Effector memory CD8-positive, alpha-beta T cell (primary cell): Measurements from ENCODE around the gene ST8SIA6.
A peak's percentile ranks its signal among the peaks of the same experiment; 100 is the strongest.
"Not testable (repeated sequence)": the region's sequence is repeated elsewhere in the genome, so short reads cannot be mapped to it uniquely, and the experiment has no call there.

Source experiments
- ATAC-seq: fragments of 150-1000 bp; cut with Tn5 transposase; replicated peaks from 2 replicates; pipeline ENCODE4 v1.10.0; 2021; ENCODE audit warnings: mild to moderate bottlenecking, moderate library complexity
- DNase-seq, 3 experiments: peaks; one replicate each; pipeline ENCODE4 v3.0.0; 2021
- H3K27ac Mint-ChIP-seq, 2 donors: one replicate each; pipeline ENCODE4 v1.8.0; 2022; ENCODE audit warnings: mild to moderate bottlenecking in 2 of 2, mixed read lengths in 2 of 2, moderate library complexity in 2 of 2
- H3K27me3 Mint-ChIP-seq, 2 donors: one replicate each; pipeline ENCODE4 v1.8.0; 2022; ENCODE audit warnings: mixed read lengths in 2 of 2
- H3K36me3 Mint-ChIP-seq: one replicate; pipeline ENCODE4 v1.8.0; 2022; ENCODE audit warnings: mild to moderate bottlenecking, moderate library complexity, mixed read lengths; ENCODE audit not compliant: insufficient read depth
- H3K4me1 Mint-ChIP-seq, 2 donors: one replicate each; pipeline ENCODE4 v1.8.0; 2022; ENCODE audit warnings: low read depth in 2 of 2, mixed read lengths in 2 of 2
- H3K4me3 Mint-ChIP-seq, 2 donors: one replicate each; pipeline ENCODE4 v1.8.0; 2022; ENCODE audit warnings: mild to moderate bottlenecking in 2 of 2, mixed read lengths in 2 of 2, moderate library complexity in 2 of 2
- H3K9me3 Mint-ChIP-seq, 2 donors: one replicate each; pipeline ENCODE4 v1.8.0; 2022; ENCODE audit warnings: mixed read lengths in 2 of 2

The ST8SIA6 gene

DNA sequence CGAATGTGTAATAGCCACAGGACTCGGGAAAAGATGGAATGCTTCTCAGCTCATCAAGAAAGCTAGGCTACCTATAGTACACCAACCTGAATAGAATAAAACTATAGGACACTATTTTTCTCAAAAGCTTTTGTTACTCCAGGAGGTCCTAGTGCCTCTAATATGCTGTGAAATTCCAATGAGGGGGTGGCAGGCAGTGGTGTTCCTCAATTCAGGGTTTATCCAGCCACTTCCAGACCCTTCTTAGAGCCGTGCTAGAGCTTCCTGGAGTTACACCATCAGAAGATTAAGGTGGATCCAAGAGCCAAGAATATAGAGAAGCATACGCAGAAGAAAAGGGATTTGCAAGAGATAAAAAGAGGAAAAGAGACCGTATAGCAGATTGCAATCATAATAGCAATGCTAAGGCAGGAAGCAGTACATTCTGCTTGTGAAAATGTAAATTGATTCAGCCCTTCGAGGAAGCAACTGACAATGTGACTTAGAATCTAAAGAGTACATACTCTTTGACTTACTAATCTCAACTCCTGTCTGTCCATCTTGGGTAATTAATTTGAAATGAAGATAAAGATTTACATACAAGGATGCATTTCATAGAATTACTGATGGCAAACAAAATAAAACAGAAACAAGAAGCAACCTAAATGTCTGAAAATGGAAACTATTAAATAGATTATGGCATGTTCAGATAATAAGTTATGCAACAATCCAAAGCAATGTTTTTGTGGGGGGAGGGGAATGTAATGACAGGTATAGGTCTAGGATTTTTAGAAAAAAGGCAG is 2.1 kb downstream of the ST8SIA6 start:
- Mint-ChIP-seq H3K36me3 (peaks cover 18% of the 10 kb centered on the region), H3K27ac (peak overlapping the region; percentile 90 to 98), H3K4me3 (peak overlapping the region; percentile 38 to 91), H3K9me3 (peaks cover 0 to 3% of the 10 kb centered on the region in 2 donors), H3K4me1 (peaks cover 2 to 20% of the 10 kb centered on the region in 2 donors), H3K27me3 (peaks cover 0 to 14% of the 10 kb centered on the region in 2 donors)
- no peak for DNase-seq
- ATAC-seq, result no peak

DNA sequence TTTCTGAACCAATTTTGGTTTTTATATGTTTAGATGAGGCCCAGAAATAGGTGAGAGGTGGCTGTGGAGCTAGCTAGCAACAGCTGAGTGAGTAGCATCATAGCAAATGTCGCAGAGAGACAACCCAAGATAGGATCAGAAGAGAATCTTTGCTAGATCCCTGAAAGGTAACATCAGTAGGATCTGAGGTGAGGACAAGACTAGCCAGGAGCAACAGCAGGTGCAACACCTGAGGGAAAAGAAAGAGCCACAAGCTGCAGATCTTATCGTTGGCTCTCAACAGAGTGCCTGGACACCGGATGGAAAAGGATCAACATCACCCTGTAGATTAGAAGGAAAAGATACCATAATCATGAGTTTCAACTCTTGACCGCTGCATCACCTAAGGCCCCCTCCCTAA is 4.4 kb downstream of the ST8SIA6 start:
- ATAC-seq (no peak), DNase-seq (no peak)
- Mint-ChIP-seq H3K27me3 (peaks cover 0 to 23% of the 10 kb centered on the region in 2 donors), H3K36me3 (peaks cover 18% of the 10 kb centered on the region), H3K4me1 (peaks cover 2 to 28% of the 10 kb centered on the region in 2 donors), H3K4me3 (no peak overlapping the region), H3K27ac (no peak overlapping the region), H3K9me3 (peaks cover 0 to 3% of the 10 kb centered on the region in 2 donors)

DNA sequence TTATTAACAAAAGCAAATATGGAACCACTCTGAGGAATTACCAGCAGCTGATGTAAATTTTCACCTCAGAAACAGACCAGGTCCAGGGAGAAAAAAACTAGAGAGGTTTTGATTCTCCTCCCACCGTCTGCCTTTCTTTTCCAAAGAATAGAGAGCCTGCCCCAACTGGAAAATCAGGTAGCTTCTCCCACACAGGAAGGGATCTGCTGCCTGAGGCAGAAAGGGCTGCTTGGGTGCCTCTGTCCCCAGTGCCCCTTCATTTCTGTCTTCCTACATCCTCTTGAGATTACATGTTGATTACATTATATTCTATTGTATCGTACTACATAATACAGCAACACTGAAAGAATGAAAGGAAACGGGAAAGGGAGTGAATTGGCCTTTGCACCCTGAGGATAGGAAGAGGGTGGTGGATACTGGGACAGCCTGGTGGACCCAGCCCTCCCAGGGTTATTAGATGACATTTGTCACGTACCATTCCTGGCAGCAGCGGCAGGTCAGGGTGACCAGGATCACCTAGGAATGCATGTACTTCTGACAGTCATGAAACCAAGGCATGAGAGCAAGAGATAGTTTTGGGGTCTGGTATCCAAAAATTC is 8.9 kb downstream of the ST8SIA6 start:
- ATAC-seq (no peak), DNase-seq (no peak)
- H3K4me1 Mint-ChIP-seq, result peaks cover 8 to 24% of the 10 kb centered on the region in 2 donors
- H3K9me3 Mint-ChIP-seq, result peaks cover 0 to 3% of the 10 kb centered on the region in 2 donors
- peaks cover 11% of the 10 kb centered on the region for H3K36me3 Mint-ChIP-seq
- H3K27me3 Mint-ChIP-seq, result peaks cover 0 to 24% of the 10 kb centered on the region in 2 donors
- peak overlapping the region in 1 of 2 donors; percentile 69 for H3K4me3 Mint-ChIP-seq
- H3K27ac Mint-ChIP-seq, result peak overlapping the region; percentile 13 to 92

DNA sequence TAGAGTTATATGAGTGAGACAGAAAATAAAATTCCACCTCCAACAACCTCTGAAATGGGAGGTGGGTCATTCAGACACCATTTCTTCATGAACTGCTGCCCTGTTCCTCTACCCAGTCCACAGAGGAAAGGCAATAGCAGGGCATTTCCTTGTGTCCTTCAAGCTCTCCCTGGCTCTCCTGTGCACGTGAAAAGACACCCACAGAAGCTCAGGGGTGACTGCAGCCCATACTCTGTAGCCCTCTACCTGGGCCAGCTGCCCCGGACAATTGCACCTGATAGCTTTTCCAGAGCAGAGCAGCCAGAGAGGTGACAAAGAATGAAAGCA is 10.0 kb downstream of the ST8SIA6 start:
- ATAC-seq (peak; percentile 25), DNase-seq (no peak)
- Mint-ChIP-seq H3K4me3 (peak overlapping the region; percentile 65 to 69), H3K36me3 (peaks cover 8% of the 10 kb centered on the region), H3K9me3 (no peaks in the 10 kb centered on the region), H3K27me3 (peaks cover 0 to 23% of the 10 kb centered on the region in 2 donors), H3K4me1 (peaks cover 8 to 24% of the 10 kb centered on the region in 2 donors), H3K27ac (peak overlapping the region; percentile 73 to 92)

DNA sequence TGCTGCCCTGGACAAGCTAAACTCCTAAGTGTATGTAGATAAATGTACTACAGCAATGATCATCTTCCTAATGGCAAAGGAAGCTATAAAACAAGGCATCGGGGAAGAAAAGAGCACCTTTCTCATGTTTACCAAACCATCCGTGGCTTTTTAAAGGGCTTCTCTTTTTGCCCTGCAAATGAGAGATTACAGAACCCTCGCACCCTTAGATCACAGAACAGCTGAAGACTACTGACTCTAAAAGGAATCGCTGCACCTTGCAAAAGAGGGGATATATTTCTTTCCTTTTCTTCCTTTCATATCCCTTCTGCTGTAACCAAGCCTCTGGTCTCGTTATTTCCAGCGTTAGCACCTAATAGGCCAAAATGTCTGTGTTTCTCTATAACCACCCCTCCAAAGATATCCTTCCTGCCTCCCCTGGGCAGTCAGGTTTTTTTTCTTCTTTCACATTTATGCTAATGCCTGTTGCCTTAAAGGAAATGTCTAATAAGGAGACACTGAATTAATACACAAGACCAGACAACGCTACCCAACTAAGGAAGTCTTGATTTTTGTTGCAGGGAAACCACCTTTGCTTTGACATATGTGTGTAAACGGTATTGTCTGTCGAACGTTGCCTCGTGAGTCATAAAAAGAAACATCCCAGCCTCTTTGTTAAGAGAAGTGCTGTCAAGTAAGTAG is 10.5 kb downstream of the ST8SIA6 start:
- ATAC-seq, result peak; percentile 94
- Mint-ChIP-seq H3K4me1 (peaks cover 8 to 24% of the 10 kb centered on the region in 2 donors), H3K27ac (peak overlapping the region; percentile 73 to 92), H3K27me3 (peaks cover 0 to 26% of the 10 kb centered on the region in 2 donors), H3K4me3 (peak overlapping the region; percentile 65 to 69), H3K36me3 (peaks cover 8% of the 10 kb centered on the region), H3K9me3 (no peaks in the 10 kb centered on the region)
- DNase-seq, result peak in 2 of 3 experiments; percentile 18 to 27

DNA sequence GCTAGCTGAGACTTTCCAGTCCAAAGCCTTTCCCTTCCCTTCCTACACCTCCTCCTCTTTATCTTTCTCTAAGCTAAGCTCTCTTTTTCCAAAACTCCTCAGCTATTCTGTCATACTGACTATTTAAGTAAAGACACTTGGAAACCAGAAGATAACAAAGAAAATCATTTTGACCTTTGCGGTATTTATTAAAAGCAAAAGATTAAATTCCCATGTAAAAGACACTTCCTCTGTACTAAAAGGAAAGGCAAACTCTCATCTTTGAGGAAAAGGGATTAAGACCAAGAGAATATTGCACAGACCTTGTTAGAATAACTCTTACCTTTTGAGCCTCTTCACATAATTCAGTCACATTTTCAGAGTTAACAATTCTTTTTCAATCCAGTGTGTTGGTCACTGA is 15.8 kb downstream of the ST8SIA6 start:
- peaks cover 0 to 15% of the 10 kb centered on the region in 2 donors for H3K27me3 Mint-ChIP-seq
- H3K9me3 Mint-ChIP-seq, result peaks cover 0 to 4% of the 10 kb centered on the region in 2 donors
- no peaks in the 10 kb centered on the region for H3K36me3 Mint-ChIP-seq
- H3K27ac Mint-ChIP-seq, result peak overlapping the region in 1 of 2 donors; percentile 68
- ATAC-seq (no peak), DNase-seq (no peak)
- H3K4me1 Mint-ChIP-seq, result peaks cover 3 to 13% of the 10 kb centered on the region in 2 donors
- H3K4me3 Mint-ChIP-seq, result no peak overlapping the region

DNA sequence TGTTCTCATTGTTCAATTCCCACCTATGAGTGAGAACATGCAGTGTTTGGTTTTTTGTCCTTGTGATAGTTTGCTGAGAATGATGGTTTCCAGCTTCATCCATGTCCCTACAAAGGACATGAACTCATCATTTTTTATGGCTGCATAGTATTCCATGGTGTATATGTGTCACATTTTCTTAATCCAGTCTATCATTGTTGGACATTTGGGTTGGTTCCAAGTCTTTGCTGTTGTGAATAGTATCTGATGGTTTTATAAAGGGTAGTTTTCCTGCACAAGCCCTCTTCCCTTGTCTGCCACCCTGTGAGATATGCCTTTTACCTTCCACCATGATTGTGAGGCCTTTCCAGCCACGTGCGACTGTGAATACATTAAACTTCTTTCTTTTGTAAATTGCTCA is 17.8 kb downstream of the ST8SIA6 start:
- H3K36me3 Mint-ChIP-seq, DNase-seq, H3K27ac Mint-ChIP-seq, H3K4me3 Mint-ChIP-seq, ATAC-seq, H3K9me3 Mint-ChIP-seq: not testable (repeated sequence)
- peaks cover 3 to 11% of the 10 kb centered on the region in 2 donors for H3K4me1 Mint-ChIP-seq
- H3K27me3 Mint-ChIP-seq, result peaks cover 0 to 25% of the 10 kb centered on the region in 2 donors

DNA sequence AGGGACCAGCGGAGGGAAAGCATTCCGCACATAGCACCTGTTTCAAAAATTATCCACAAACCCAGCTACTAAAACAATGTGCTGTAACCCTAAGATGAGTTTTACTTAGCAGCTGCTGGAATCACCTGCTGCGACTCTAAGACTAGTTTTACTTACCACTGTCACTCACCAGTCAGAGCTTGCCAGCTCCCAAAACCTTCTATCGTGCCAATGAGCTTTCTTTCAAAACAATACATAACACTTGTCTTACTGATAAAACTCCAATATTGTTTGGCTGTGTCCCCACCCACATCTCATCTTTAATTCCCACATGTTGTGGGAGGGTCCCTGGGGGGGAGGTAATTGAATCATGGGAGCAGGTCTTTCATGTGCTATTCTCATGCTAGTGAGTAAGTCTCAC is 18.4 kb downstream of the ST8SIA6 start:
- Mint-ChIP-seq H3K4me3 (no peak overlapping the region), H3K4me1 (peaks cover 5 to 11% of the 10 kb centered on the region in 2 donors), H3K27me3 (peaks cover 0 to 28% of the 10 kb centered on the region in 2 donors), H3K36me3 (no peaks in the 10 kb centered on the region), H3K27ac (no peak overlapping the region), H3K9me3 (peaks cover 0 to 4% of the 10 kb centered on the region in 2 donors)
- DNase-seq (no peak), ATAC-seq (no peak)

DNA sequence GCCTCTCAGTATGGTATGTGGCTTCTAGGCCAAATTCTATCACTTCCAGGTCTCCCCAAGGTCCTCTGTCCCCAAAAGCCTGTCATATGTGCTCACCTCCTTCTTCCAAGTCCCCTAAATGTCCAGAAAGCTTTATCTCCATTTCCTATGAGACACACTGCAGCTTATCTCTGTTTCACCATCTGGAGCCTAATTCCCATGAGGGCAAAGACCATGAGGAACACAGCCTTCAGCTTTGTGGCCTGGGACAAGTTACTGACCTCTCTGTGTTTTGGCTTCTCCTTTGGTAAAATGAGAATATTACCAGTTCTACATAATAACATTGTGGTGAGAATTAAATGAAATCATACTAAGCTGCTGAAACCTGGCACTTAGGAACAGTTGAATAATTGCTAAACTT is 19.2 kb downstream of the ST8SIA6 start:
- no peak overlapping the region for H3K4me3 Mint-ChIP-seq
- DNase-seq (no peak), ATAC-seq (no peak)
- H3K36me3 Mint-ChIP-seq, result no peaks in the 10 kb centered on the region
- H3K27ac Mint-ChIP-seq, result no peak overlapping the region
- peaks cover 12 to 18% of the 10 kb centered on the region in 2 donors for H3K4me1 Mint-ChIP-seq
- H3K27me3 Mint-ChIP-seq, result peaks cover 0 to 28% of the 10 kb centered on the region in 2 donors
- peaks cover 0 to 4% of the 10 kb centered on the region in 2 donors for H3K9me3 Mint-ChIP-seq

DNA sequence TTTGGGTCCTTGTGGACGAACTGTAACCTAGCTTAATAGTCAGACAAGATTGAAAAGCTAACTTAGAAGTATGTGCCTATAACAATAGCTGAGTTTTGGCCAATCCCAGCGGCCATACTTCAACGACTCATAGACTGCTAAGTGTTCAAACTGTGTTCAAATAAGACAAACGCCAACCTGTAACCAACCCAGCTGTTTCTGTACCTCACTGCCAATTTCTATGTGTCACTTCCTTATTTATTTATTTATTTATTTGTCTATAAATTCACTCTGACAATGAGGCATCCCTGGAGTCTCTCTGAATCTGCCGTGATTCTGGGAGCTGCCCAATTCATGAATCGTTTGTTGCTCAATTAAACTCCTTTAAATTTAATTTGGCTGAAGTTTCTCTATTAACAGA is 21.7 kb downstream of the ST8SIA6 start:
- Mint-ChIP-seq H3K9me3 (peaks cover 0 to 4% of the 10 kb centered on the region in 2 donors), H3K36me3 (no peaks in the 10 kb centered on the region), H3K27ac (no peak overlapping the region), H3K4me1 (peaks cover 30 to 31% of the 10 kb centered on the region in 2 donors), H3K27me3 (peaks cover 0 to 20% of the 10 kb centered on the region in 2 donors), H3K4me3 (no peak overlapping the region)
- no peak for ATAC-seq
- no peak for DNase-seq

DNA sequence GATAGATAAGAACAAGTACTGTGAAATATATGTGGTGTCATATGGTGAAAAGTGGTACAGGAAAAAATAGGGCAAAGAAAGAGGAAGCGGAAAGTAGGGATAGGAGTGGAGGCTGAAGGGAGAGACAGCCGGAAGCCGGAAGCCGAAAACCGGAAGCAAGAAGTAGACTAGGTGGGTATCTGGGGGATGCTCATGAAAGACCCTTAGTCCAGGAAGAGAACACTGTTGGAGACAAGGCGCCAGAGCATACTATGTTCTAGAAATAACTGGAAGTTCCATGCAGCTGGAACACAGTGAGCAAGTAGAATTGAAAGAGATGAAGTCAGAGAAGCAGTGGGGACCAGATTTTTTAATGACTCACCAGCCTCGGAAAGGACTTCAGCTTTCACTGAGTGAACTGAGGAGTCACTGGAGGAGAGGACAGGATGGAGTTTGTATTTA is 22.5 kb downstream of the ST8SIA6 start:
- H3K27ac Mint-ChIP-seq, result no peak overlapping the region
- peaks cover 0 to 3% of the 10 kb centered on the region in 2 donors for H3K9me3 Mint-ChIP-seq
- peaks cover 36% of the 10 kb centered on the region in 2 donors for H3K4me1 Mint-ChIP-seq
- DNase-seq (no peak), ATAC-seq (no peak)
- peaks cover 0 to 20% of the 10 kb centered on the region in 2 donors for H3K27me3 Mint-ChIP-seq
- no peaks in the 10 kb centered on the region for H3K36me3 Mint-ChIP-seq
- H3K4me3 Mint-ChIP-seq, result no peak overlapping the region

DNA sequence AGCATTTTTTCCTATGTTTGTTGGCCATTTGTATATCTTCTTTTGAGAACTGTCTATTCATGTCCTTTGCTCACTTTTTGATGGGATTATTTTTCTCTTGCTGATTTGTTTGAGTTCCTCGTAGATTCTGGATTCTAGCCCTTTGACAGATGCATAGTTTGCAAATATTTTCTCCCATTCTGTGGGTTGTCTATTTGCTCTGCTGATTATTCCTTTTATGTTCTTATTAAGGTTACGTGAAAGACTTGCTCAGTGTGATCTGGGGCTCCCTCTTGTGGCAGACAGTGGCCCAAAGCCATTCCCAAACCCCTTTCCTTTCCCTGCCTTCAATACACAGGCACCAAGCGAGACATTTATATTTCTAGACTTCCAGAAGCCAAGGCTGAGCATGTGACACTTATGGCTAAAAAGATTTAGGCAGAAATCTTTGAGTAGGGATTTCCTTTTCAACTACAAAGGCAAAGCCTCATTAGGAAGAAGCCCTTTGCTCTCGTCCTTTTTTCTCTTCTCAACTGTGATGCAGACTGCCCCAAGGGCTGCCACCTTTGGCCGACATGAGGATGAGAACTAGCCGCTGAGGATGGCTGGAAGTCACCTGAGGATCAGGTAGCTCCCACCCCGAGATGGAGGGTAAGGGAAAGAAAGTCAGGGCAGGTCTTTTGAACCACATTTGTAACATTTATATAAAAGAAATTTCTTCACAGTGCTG is 23.6 kb downstream of the ST8SIA6 start:
- no peaks in the 10 kb centered on the region for H3K36me3 Mint-ChIP-seq
- ATAC-seq, result no peak
- no peak overlapping the region for H3K27ac Mint-ChIP-seq
- peaks cover 42 to 43% of the 10 kb centered on the region in 2 donors for H3K4me1 Mint-ChIP-seq
- DNase-seq, result peak; percentile 47 to 57 (median 52)
- peak overlapping the region in 1 of 2 donors; percentile 24 for H3K4me3 Mint-ChIP-seq
- no peaks in the 10 kb centered on the region for H3K9me3 Mint-ChIP-seq
- peaks cover 0 to 20% of the 10 kb centered on the region in 2 donors for H3K27me3 Mint-ChIP-seq

DNA sequence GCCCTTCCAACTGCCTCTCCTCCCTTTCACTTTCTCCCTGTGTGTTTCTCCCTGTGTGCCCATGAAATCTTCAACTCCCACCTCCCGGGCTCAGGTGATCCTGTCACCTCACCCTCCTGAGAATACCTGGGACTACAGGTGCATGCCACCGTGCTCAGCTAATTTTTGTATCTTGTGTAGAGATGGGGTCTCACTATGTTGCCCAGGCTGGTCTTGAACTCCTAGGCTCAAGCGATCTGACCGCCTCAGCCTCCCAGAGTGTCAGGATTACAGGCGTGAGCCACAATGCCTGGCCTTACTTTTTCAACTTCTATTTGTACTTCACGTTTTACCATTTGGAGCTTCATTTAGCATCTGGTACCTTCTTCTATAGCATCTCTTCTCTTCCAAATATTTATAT is 24.9 kb downstream of the ST8SIA6 start:
- no peak for ATAC-seq
- H3K9me3 Mint-ChIP-seq, result no peaks in the 10 kb centered on the region
- H3K36me3 Mint-ChIP-seq, result no peaks in the 10 kb centered on the region
- peak overlapping the region; percentile 77 to 83 for H3K4me3 Mint-ChIP-seq
- no peak for DNase-seq
- H3K27me3 Mint-ChIP-seq, result peaks cover 0 to 20% of the 10 kb centered on the region in 2 donors
- peaks cover 49 to 51% of the 10 kb centered on the region in 2 donors for H3K4me1 Mint-ChIP-seq
- H3K27ac Mint-ChIP-seq, result peak overlapping the region; percentile 80 to 89
